BLaER1 (cell line): ENCODE data around the gene STKLD1.

ENCODE experiments used
- H3K27ac ChIP-seq: shearing (Covaris generic); formaldehyde crosslinking; 2 replicates; pipeline ENCODE4 v1.8.1; 2022
- H3K27me3 ChIP-seq: shearing (Covaris generic); formaldehyde crosslinking; 2 replicates; pipeline ENCODE4 v1.8.1; 2022
- H3K36me3 ChIP-seq: shearing (Covaris generic); formaldehyde crosslinking; 2 replicates; pipeline ENCODE4 v1.8.1; 2022
- H3K4me1 ChIP-seq: shearing (Covaris generic); formaldehyde crosslinking; 2 replicates; pipeline ENCODE4 v1.8.1; 2022
- H3K4me2 ChIP-seq: shearing (Covaris generic); formaldehyde crosslinking; 2 replicates; pipeline ENCODE4 v1.8.1; 2022
- H3K4me3 ChIP-seq: shearing (Covaris generic); formaldehyde crosslinking; 2 replicates; pipeline ENCODE4 v1.8.1; 2022
- H3K9ac ChIP-seq: shearing (Covaris generic); formaldehyde crosslinking; 2 replicates; pipeline ENCODE4 v1.8.1; 2022
- H3K9me3 ChIP-seq: shearing (Covaris generic); formaldehyde crosslinking; 2 replicates; pipeline ENCODE4 v1.8.1; 2022
- H4K20me1 ChIP-seq: shearing (Covaris generic); formaldehyde crosslinking; 2 replicates; pipeline ENCODE4 v1.8.1; 2022
- Cebpa-rat ChIP-seq: shearing (Covaris generic); IDR thresholded peaks from 2 replicates; pipeline ENCODE4 v1.8.1; 2022

The STKLD1 gene

GRCh38 chr9:133452562-133452961 lies 76.4 kb downstream of the STKLD1 start:
- Histone ChIP-seq H3K4me1 (peaks cover 25% of the 10 kb centered on the region), H3K9me3 (no peaks in the 10 kb centered on the region), H3K27ac (no peak overlapping the region), H3K4me3 (no peak overlapping the region), H4K20me1 (no peaks in the 10 kb centered on the region), H3K9ac (no peak overlapping the region), H3K27me3 (no peaks in the 10 kb centered on the region), H3K36me3 (no peaks in the 10 kb centered on the region), H3K4me2 (no peak overlapping the region)
- no peak for TF ChIP-seq Cebpa-rat

- no peak for TF ChIP-seq Cebpa-rat
- Histone ChIP-seq H3K4me1 (peaks cover 26% of the 10 kb centered on the region), H3K9ac (0 out of 2 replicates have a peak overlapping the region, but pooled peaks have one; percentile 41), H3K4me3 (no peak overlapping the region), H3K27ac (peak overlapping the region; percentile 37; the same call in 1 of the 2 replicates), H3K27me3 (no peaks in the 10 kb centered on the region), H3K9me3 (no peaks in the 10 kb centered on the region), H3K36me3 (no peaks in the 10 kb centered on the region), H3K4me2 (peak overlapping the region; percentile 74), H4K20me1 (no peaks in the 10 kb centered on the region)
These were observed 77.5 kb downstream of the STKLD1 start for GRCh38 chr9:133453651-133454050.

- Histone ChIP-seq H3K9me3 (no peaks in the 10 kb centered on the region), H3K27me3 (no peaks in the 10 kb centered on the region), H3K27ac (peak overlapping the region; percentile 37), H3K36me3 (no peaks in the 10 kb centered on the region), H3K4me3 (no peak overlapping the region), H3K4me1 (peaks cover 33% of the 10 kb centered on the region), H3K4me2 (peak overlapping the region; percentile 74), H4K20me1 (no peaks in the 10 kb centered on the region), H3K9ac (0 out of 2 replicates have a peak overlapping the region, but pooled peaks have one; percentile 41)
- TF ChIP-seq Cebpa-rat: no peak
These were observed 78.2 kb downstream of the STKLD1 start for GRCh38 chr9:133454325-133454724.

GRCh38 chr9:133454943-133455673 lies 78.9 kb downstream of the STKLD1 start:
- Histone ChIP-seq H3K4me3 (no peak overlapping the region), H3K27ac (no peak overlapping the region), H3K4me2 (peak overlapping the region; percentile 74), H3K9me3 (no peaks in the 10 kb centered on the region), H3K9ac (no peak overlapping the region), H3K36me3 (no peaks in the 10 kb centered on the region), H3K4me1 (peaks cover 34% of the 10 kb centered on the region), H3K27me3 (no peaks in the 10 kb centered on the region), H4K20me1 (no peaks in the 10 kb centered on the region)
- TF ChIP-seq Cebpa-rat: no peak
